H1 (cell line): ENCODE results near the gene C12orf76. TPM values are rescaled to one million over a fixed set of nuclear protein-coding genes. Genes with fewer than 3 reads are reported as not detected.

Experiments used
- PHF8 ChIP-seq: fragments of 200-600 bp; sonication (generic); conservative IDR thresholded peaks from 2 replicates; pipeline ENCODE4 v1.7.1; 2012; ENCODE audit warnings: low read depth, mild to moderate bottlenecking, inconsistent platforms, low read length, moderate library complexity
- POU5F1 ChIP-seq: IDR thresholded peaks from 2 replicates; pipeline ENCODE4 v1.6.1; 2011; ENCODE audit warnings: low read depth, mild to moderate bottlenecking, low read length, moderate library complexity
- SP4 ChIP-seq: IDR thresholded peaks from 2 replicates; pipeline ENCODE4 v1.6.1; 2012; ENCODE audit warnings: low read length, inconsistent platforms
- ZNF274 ChIP-seq: IDR thresholded peaks from 2 replicates; pipeline ENCODE4 v1.7.0; 2012; ENCODE audit warnings: low read length, borderline replicate concordance; ENCODE audit errors: extremely low read depth
- polyA plus RNA-seq, 7 experiments: library from polyadenylated mRNA; depleted of rRNA in 3 of 7; stranded (reverse) in 5 of 7; unstranded in 2 of 7; fragments of >200 nt in 5 of 7; fragments of 200-250 nt in 2 of 7; gene quantifications; 1 replicate in 5 of 7; 2 replicates in 1 of 7; 4 replicates in 1 of 7; pipeline versions ENCODE4 v1.2.1 to v1.2.3, GENCODE V29; 2011 to 2013; ENCODE audit warnings: missing spikeins in 2 of 7, mixed read lengths in 2 of 7
- total RNA-seq: library from RNA; stranded (reverse); fragmentation: NEBNext Ultra II Directional; extraction: Animal tissue kit (Norgen Biotek cat#: 25700); gene quantifications from 2 replicates; pipeline ENCODE4 v1.2.1, GENCODE V29; 2021

Gene C12orf76
- total and polyA plus RNA-seq, 2 of the 8 experiments (the other 6 are each of a cell fraction or from before 2014, with no cell fraction given): 14.4 to 18.6 TPM

DNA sequence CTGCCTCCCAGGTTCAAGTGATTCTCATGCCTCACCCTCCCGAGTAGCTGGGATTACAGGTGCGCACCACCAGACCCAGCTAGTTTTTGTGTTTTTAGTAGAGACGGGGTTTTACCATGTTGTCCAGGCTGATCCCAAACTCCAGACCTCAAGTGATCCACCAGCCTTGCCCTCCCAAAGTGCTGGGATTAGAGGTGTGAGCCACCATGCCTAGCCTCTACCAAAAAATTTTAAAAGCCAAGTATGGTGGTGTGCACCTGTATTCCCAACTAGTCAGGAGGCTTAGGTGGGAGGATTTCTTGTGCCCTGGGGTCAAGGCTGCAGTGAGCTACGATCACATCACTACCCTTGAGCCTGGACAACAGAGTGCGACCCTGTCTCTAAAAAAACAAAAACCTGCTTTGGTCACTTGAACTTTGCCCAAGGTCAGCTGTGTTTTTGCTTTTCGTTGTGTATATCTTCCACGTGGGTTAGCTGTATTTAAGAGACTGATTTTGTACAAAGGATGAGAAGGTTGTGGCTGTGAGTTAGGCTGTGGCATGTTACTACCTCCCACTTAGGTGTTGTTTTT, 12.7 kb downstream of the C12orf76 start (continued):
- TF ChIP-seq ZNF274 (no peak), POU5F1 (no peak), PHF8 (no peak), SP4 (no peak)
